Mesothelial cell of epicardium (in vitro differentiated cells): ENCODE data around the gene CHAF1A. TPM values are rescaled to one million over a fixed set of nuclear protein-coding genes. Genes with fewer than 3 reads are reported as not detected.

Source experiments
- DNase-seq, 2 experiments: peaks; one replicate each; pipeline ENCODE4 v3.0.0; 2021; ENCODE audit warnings: low spot score in 2 of 2; ENCODE audit not compliant: unreplicated experiment in 2 of 2
- H3K27ac Mint-ChIP-seq: 2 replicates; pipeline ENCODE4 v1.8.0; 2021; ENCODE audit warnings: mixed read lengths
- H3K27me3 Mint-ChIP-seq: 2 replicates; pipeline ENCODE4 v1.8.0; 2021; ENCODE audit warnings: low read depth, mixed read lengths
- H3K36me3 Mint-ChIP-seq: 2 replicates; pipeline ENCODE4 v1.8.0; 2021; ENCODE audit warnings: mixed read lengths
- H3K4me1 Mint-ChIP-seq: 2 replicates; pipeline ENCODE4 v1.8.0; 2021; ENCODE audit warnings: mixed read lengths
- H3K4me3 Mint-ChIP-seq: 2 replicates; pipeline ENCODE4 v1.8.0; 2021; ENCODE audit warnings: mild to moderate bottlenecking, moderate library complexity, mixed read lengths
- H3K9me3 Mint-ChIP-seq: 2 replicates; pipeline ENCODE4 v1.8.0; 2021; ENCODE audit warnings: mixed read lengths
- CTCF ChIP-seq: fragments of 200-600 bp; sonication (generic); IDR thresholded peaks from one replicate; pipeline ENCODE4 v1.5.0; 2021; ENCODE audit warnings: antibody characterized with exemption; ENCODE audit not compliant: unreplicated experiment
- total RNA-seq: library from RNA; stranded (reverse); gene quantifications from 3 replicates; pipeline ENCODE4 v1.2.1, GENCODE V29; 2021

Gene CHAF1A
- total RNA-seq, 1 donor from 2014 or later = 33.1 TPM

- Mint-ChIP-seq H3K4me3 (peak overlapping the region; percentile 78), H3K36me3 (peaks cover 2% of the 10 kb centered on the region), H3K27ac (peak overlapping the region; percentile 96), H3K27me3 (no peaks in the 10 kb centered on the region), H3K4me1 (peaks cover 18% of the 10 kb centered on the region), H3K9me3 (no peaks in the 10 kb centered on the region)
- no peak for DNase-seq
- TF ChIP-seq CTCF = no peak
Measured at GRCh38 chr19:4473011-4473762, 70.7 kb downstream of the CHAF1A start.

GRCh38 chr19:4473763-4474513 lies 71.5 kb downstream of the CHAF1A start:
- Mint-ChIP-seq H3K27ac (peak overlapping the region; percentile 96), H3K4me1 (peaks cover 18% of the 10 kb centered on the region), H3K36me3 (peaks cover 2% of the 10 kb centered on the region), H3K27me3 (no peaks in the 10 kb centered on the region), H3K9me3 (no peaks in the 10 kb centered on the region), H3K4me3 (peak overlapping the region; percentile 78)
- DNase-seq = peak in 1 of 2 experiments; percentile 46
- no peak for TF ChIP-seq CTCF

GRCh38 chr19:4474514-4475022 lies 72.1 kb downstream of the CHAF1A start:
- H3K9me3 Mint-ChIP-seq = no peaks in the 10 kb centered on the region
- H3K4me1 Mint-ChIP-seq = peaks cover 18% of the 10 kb centered on the region
- no peak for TF ChIP-seq CTCF
- peak overlapping the region; percentile 96 for H3K27ac Mint-ChIP-seq
- H3K27me3 Mint-ChIP-seq = no peaks in the 10 kb centered on the region
- peak in 1 of 2 experiments; percentile 66 for DNase-seq
- H3K4me3 Mint-ChIP-seq = peak overlapping the region; percentile 78
- H3K36me3 Mint-ChIP-seq = peaks cover 2% of the 10 kb centered on the region

GRCh38 chr19:4477034-4477801 lies 74.8 kb downstream of the CHAF1A start:
- no peaks in the 10 kb centered on the region for H3K9me3 Mint-ChIP-seq
- no peaks in the 10 kb centered on the region for H3K27me3 Mint-ChIP-seq
- H3K27ac Mint-ChIP-seq = no peak overlapping the region
- no peak for TF ChIP-seq CTCF
- no peak for DNase-seq
- H3K4me3 Mint-ChIP-seq = no peak overlapping the region
- H3K4me1 Mint-ChIP-seq = peaks cover 16% of the 10 kb centered on the region
- peaks cover 5% of the 10 kb centered on the region for H3K36me3 Mint-ChIP-seq

- Mint-ChIP-seq H3K36me3 (peaks cover 19% of the 10 kb centered on the region), H3K4me3 (no peak overlapping the region), H3K27ac (no peak overlapping the region), H3K9me3 (no peaks in the 10 kb centered on the region), H3K4me1 (no peaks in the 10 kb centered on the region), H3K27me3 (no peaks in the 10 kb centered on the region)
- no peak for DNase-seq
- TF ChIP-seq CTCF = no peak
Measured at GRCh38 chr19:4482721-4483364, 80.4 kb downstream of the CHAF1A start.
